ENCODE data around the gene KIF5C.
A peak's percentile ranks its signal among the peaks of the same experiment; 100 is the strongest.

Gene KIF5C

GRCh38 chr2:148989882-148990493, 115.0 kb downstream of the KIF5C start:
- peak; percentile 40 to 44 for DNase-seq (ENCODE audit: low read depth in 2 of 2)

GRCh38 chr2:148990968-148991367, 115.9 kb downstream of the KIF5C start:
- DNase-seq (ENCODE audit: low read depth in 2 of 2), result no peak

GRCh38 chr2:148992448-148992847, 117.4 kb downstream of the KIF5C start:
- DNase-seq (ENCODE audit: low read depth in 2 of 2), result no peak

- DNase-seq (ENCODE audit: low read depth in 2 of 2), result no peak
Observed at GRCh38 chr2:148993351-148993750, 118.3 kb downstream of the KIF5C start.

GRCh38 chr2:148994341-148994740, 119.3 kb downstream of the KIF5C start:
- no peak for DNase-seq (ENCODE audit: low read depth in 2 of 2)

GRCh38 chr2:148996805-148997204, 121.8 kb downstream of the KIF5C start:
- DNase-seq (ENCODE audit: low read depth in 2 of 2), result no peak

- no peak for DNase-seq (ENCODE audit: low read depth in 2 of 2)
Observed at GRCh38 chr2:148998165-148998830, 123.3 kb downstream of the KIF5C start.

GRCh38 chr2:148998831-148999200, 123.8 kb downstream of the KIF5C start:
- DNase-seq (ENCODE audit: low read depth in 2 of 2), result no peak

GRCh38 chr2:148999451-148999921, 124.5 kb downstream of the KIF5C start:
- DNase-seq (ENCODE audit: low read depth in 2 of 2), result no peak

- no peak for DNase-seq (ENCODE audit: low read depth in 2 of 2)
Observed at GRCh38 chr2:149000158-149000938, 125.3 kb downstream of the KIF5C start.

GRCh38 chr2:149001496-149001895, 126.5 kb downstream of the KIF5C start:
- no peak for DNase-seq (ENCODE audit: low read depth in 2 of 2)

- no peak for DNase-seq (ENCODE audit: low read depth in 2 of 2)
Observed at GRCh38 chr2:149002378-149002890, 127.4 kb downstream of the KIF5C start.

- DNase-seq (ENCODE audit: low read depth in 2 of 2), result no peak
Observed at GRCh38 chr2:149002891-149003740, 128.1 kb downstream of the KIF5C start.

GRCh38 chr2:149004836-149005235, 129.8 kb downstream of the KIF5C start:
- DNase-seq (ENCODE audit: low read depth in 2 of 2), result peak in 1 of 2 experiments; percentile 12

- DNase-seq (ENCODE audit: low read depth in 2 of 2), result no peak
Observed at GRCh38 chr2:149005471-149006077, 130.5 kb downstream of the KIF5C start.

- DNase-seq (ENCODE audit: low read depth in 2 of 2), result no peak
Observed at GRCh38 chr2:149006883-149007543, 132.0 kb downstream of the KIF5C start.

GRCh38 chr2:149008381-149008780, 133.4 kb downstream of the KIF5C start:
- DNase-seq (ENCODE audit: low read depth in 2 of 2), result no peak

GRCh38 chr2:149009576-149010461, 134.8 kb downstream of the KIF5C start:
- DNase-seq (ENCODE audit: low read depth in 2 of 2), result no peak

GRCh38 chr2:149012545-149012944, 137.5 kb downstream of the KIF5C start:
- no peak for DNase-seq (ENCODE audit: low read depth in 2 of 2)

- no peak for DNase-seq (ENCODE audit: low read depth in 2 of 2)
Observed at GRCh38 chr2:149015501-149015900, 140.5 kb downstream of the KIF5C start.

Measured in fibroblast of skin of left biceps (primary cell).